GM18907 (cell line): ENCODE results near the gene SLC26A3.

Source experiments
- ATAC-seq: cut with Tn5 transposase; IDR thresholded peaks from one replicate; pipeline ENCODE4 v1.9.1; 2021; ENCODE audit warnings: mild to moderate bottlenecking, moderate library complexity; ENCODE audit not compliant: unreplicated experiment

Gene SLC26A3

DNA sequence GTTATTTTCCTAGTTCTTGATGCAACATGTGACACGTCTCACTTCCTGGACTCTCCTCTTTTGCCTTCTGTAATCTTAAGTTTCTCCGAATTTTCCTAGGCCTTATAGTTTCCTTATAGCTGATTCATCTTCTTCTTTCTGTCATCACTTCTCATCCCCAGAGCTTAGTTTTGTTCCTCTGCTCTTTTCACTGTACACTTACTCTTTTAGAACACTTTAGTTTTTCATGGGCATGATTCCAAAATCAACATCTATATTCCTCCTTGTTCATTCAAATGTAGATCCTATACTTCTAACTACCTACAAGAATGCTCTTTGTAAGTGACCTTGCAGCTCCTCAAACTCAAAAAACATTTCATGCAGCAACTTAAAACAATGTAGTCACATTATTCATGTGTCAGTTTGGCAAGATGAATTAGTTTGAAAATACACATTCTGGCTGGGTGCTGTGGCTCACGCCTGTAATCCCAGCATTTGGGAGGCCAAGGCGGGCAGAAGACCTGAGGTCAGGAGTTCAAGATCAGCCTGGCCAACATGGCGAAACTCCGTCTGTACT lies 13.1 kb upstream of the SLC26A3 start:
- ATAC-seq: no peak

GRCh38 chr7:107815254-107815882 lies 12.3 kb upstream of the SLC26A3 start:
- no peak for ATAC-seq

GRCh38 chr7:107813524-107813923 lies 10.5 kb upstream of the SLC26A3 start:
- ATAC-seq: no peak

- no peak for ATAC-seq
These were observed 8.9 kb upstream of the SLC26A3 start for GRCh38 chr7:107811934-107812333.

DNA sequence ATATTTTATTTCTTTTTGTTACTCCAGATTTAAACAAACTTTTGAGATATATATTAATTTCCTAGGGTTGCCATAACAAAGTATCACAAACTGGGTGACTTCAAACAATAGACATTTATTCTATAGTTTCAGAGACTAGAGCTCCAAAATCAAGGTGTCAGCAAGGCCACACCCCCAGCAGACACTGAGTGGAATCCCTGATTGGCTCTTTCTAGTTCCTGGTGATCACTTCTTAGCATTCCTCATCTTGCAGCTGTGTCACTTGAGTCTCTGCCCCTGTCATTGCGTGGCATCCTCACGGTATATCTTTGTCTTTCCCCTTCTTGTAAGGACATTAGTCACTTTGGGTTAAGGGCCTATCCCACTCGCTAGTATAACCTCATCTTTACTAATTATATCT lies 7.6 kb upstream of the SLC26A3 start:
- no peak for ATAC-seq

- ATAC-seq: no peak
These were observed 6.2 kb upstream of the SLC26A3 start for GRCh38 chr7:107809179-107809578.

DNA sequence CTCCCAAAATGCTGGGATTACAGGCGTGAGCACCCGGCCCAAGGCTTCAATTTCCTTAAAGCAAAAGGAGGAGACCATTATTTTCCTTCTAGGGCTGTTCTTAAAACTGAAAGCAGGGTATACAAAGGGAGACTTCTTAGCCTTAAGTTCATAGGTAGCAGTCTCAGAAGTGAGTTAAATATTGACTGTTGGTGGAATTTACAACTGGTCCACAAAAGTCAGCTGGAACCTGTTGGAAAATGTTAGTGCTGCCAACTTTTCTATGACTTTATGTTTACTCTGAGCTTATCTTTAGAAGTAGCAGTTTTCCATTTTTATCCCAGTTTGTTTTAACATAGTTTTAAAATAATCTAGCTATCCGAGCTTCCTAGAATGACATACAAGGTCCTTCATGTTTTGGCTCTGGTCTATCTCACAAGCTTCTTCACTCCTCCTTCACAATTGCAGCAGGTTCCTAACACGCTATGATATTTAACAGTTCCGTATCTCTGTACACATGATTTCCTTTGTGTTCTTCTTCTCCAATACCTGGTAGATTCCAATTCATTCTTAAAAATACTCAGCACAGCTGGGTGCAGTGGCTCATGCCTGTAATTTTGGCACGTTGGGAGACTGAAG lies 3.3 kb downstream of the SLC26A3 start:
- ATAC-seq: no peak

DNA sequence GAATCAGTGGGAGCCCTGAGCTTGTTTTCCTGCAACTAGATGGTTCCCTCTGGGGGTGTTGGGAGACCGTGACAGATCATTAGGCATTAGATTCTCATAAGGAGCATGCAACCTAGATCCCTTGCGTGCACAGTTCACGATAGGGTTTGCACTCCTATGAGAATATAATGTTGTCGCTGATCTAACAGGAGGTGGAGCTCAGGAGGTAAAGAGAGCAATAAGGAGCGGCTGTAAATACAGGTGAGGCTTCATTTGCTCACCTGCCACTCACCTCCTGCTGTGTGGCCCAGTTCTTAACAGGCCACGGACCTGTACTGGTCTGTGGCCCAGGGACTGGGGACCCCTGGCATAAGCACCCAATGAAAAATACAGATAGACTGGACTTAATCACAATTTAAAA lies 10.7 kb downstream of the SLC26A3 start:
- no peak for ATAC-seq

- ATAC-seq: no peak
These were observed 13.4 kb downstream of the SLC26A3 start for GRCh38 chr7:107789647-107790046.

DNA sequence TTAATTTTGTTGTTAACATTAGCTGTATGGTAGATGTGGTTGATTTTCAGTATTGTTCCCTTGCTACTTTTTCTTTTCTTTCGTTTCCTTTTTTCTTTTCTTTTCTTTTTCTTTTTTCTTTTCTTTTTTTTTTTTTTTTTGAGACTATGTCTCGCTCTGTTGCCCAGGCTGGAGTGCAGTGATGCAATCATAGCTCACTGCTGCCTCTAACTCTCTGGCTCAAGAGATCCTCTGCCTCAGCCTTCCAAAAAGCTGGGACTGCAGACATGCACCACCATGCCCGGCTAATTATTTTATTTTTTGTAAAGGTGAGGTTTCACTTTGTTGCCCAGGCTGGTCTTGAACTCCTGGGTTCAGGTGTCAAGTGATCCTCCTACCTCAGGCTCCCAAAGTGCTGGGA lies 14.4 kb downstream of the SLC26A3 start:
- ATAC-seq: no peak

GRCh38 chr7:107788216-107788615 lies 14.8 kb downstream of the SLC26A3 start:
- ATAC-seq: no peak

- ATAC-seq: no peak
These were observed 17.1 kb downstream of the SLC26A3 start for GRCh38 chr7:107785926-107786325.

GRCh38 chr7:107785170-107785569 lies 17.9 kb downstream of the SLC26A3 start:
- no peak for ATAC-seq

- no peak for ATAC-seq
These were observed 19.4 kb downstream of the SLC26A3 start for GRCh38 chr7:107783648-107784047.

DNA sequence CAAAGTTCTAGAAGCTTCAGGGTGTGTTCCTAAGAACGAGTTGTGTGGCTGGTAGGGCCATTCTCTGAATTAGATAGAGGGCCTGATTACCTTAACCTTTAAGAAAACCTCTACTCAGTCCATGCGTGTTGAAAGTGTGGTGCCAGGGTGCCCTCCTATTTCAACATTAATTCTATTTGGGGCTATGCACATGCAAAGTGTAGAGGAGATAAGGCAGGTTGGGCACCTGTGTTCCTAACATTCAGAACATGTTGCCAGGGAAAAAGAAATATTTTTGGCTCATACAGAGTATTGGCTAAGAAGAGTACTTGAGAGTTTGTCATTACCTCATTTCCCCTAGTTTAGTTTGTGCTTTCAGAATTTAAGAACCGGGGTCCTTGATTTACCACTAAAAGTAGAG lies 20.6 kb downstream of the SLC26A3 start:
- ATAC-seq: no peak

GRCh38 chr7:107779647-107780099 lies 23.4 kb downstream of the SLC26A3 start:
- ATAC-seq: no peak

GRCh38 chr7:107778283-107778682 lies 24.7 kb downstream of the SLC26A3 start:
- ATAC-seq: no peak

DNA sequence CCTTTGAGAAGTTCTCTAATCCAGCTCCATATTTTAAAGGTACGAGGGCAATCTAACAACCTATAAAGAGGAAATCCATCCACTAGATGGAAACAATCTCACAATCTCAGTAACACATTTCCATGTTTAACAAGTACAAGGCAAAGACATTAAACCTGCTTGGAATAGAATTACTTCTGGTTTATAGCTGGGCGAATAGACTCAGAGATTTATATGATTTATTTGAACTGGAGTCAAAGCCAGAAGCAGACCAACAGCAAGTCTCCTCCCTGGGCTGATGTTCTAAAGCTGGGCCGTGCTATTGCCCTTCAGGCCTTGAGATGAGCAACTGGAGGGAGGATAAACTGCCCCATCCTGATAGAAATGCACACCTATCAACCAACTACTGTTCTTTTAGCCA lies 25.3 kb downstream of the SLC26A3 start:
- no peak for ATAC-seq

DNA sequence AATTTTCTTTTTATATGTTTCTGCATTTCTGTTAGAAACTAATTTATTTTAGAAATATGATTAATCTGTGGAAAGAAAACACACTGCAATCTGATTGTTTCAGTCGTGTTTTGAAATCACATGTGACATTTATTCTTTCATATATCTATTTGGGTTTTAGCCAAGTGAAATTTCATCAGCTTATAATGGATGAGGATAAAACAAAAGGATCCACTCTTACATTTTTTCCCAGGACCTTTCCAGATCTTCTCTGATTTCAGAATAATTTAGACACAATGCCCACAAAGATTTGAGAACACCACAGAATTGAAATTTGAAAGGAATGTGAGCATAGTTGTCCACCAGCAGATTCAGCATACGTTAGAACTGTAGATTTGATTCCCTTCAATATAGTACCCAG lies 30.0 kb downstream of the SLC26A3 start:
- ATAC-seq: no peak

GRCh38 chr7:107768263-107768662 lies 34.8 kb downstream of the SLC26A3 start:
- no peak for ATAC-seq

DNA sequence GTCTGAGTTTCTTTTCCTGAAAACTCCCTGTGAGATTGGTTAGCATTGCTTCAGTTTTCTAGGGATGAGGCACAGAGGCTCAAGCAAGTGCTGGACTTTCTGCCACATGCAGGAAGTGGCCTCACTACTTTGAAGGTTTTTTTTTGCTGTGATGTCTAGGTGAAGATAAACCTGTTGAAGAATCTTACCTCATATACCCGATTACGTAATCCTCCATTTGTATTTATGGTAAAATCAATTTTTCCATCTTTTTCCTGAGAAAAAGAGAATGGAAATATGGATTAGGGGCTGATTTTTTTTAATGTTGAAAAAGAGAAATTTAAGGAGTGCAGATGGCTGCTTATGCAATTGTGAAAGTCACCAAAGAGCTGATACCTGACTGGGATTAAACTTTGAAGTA lies 35.6 kb downstream of the SLC26A3 start:
- ATAC-seq: no peak

GRCh38 chr7:107758667-107759066 lies 44.4 kb downstream of the SLC26A3 start:
- no peak for ATAC-seq

GRCh38 chr7:107754642-107755041 lies 48.4 kb downstream of the SLC26A3 start:
- no peak for ATAC-seq
